Activated gamma-delta T cell treated with Interleukin-2 at 50 U/mL for 16 hours (primary cell): ENCODE data around the gene ARHGEF4.

Experiments
- DNase-seq: peaks from one replicate; pipeline ENCODE4 v3.0.0-alpha.2; 2020

The ARHGEF4 gene

DNA sequence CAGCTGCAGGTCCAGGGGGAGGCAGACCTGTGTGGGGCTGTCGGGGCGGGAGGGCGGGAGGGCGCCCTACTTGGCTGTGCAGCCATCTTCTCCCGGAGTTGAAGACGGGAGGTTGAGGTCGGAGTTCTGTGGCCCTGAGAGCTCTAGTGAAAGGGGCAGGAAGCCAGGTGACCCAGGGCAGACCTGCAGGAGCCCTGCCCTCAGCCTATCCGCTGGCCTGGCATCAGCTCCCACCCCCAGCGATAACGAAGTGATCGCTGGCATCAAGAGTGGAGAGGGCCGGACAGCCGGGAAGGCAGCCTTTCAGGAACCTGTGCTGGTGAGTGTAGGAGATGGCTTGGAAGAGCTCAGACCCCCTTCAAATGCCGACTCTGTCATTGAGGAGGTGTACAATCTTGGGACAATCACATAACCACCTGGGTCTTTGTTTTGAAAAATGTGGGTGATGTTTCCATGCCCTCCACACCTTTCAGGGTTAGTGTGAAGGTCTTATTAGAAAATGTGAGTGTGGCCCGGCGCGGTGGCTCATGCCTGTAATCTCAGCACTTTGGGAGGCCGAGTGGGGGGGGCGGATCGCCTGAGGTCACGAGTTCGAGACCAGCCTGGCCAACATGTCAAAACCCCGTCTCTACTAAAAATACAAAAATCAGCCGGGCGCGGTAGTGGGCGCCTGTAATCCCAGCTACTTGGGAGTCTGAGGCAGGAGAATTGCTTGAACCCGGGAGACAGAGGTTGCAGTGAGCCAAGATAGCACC, 1.3 kb downstream of the ARHGEF4 start:
- DNase-seq, result no peak

DNA sequence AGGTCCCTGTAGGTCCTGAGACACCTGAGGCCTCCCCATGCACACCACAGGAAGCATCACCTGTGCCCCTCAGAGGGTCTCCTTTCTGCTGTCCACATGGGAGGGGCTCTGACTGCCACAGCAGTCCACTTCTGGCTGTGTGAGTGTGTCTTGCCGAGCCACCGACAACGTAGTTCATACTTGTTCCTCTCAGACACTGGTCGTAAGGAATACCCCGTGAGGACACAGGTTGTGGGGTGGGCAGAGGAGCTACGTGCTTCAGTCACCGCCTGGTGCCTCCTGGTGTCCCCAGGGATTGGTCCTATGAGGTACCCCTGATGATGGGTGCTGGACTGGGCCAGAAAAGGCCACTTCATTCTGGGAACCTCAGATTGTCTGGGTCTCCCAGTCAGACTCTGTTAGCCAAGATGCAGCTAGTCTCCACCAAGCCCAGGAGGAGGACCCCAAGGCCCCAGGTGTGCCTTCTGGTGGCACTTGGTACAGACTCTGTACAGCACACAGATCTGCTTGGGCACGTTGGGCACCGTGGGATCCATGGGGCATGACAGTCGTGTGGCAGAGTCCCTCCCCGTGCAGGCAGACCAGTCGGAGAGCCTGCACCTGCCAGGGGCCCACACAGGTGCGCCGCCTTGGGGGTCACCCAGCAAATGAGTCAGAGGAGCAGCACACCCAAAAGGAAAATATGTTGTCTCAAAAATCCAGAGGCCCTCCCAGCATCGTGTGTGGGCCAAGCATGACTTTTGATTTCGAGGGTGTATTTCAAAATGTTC, 2.5 kb downstream of the ARHGEF4 start:
- DNase-seq, result no peak

DNA sequence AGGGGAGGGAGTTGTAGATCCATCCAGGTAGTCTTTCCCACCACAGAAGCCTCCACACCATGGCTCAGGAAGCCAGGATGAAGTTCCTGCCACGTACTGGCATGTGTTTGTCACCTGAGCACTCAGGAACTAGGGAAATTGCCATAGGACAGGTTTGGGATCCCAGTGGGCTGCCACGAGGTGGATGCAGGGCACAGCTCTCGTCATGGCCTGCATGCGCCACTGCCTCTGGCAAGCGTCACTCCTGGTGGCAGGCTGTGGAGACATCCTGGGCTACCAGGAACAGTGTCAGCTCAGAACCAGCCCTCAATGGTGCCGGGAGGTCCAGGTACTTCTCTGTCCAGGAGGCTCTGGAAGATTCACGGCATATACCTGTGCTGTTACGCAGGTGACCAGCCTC, 3.8 kb downstream of the ARHGEF4 start:
- no peak for DNase-seq

DNA sequence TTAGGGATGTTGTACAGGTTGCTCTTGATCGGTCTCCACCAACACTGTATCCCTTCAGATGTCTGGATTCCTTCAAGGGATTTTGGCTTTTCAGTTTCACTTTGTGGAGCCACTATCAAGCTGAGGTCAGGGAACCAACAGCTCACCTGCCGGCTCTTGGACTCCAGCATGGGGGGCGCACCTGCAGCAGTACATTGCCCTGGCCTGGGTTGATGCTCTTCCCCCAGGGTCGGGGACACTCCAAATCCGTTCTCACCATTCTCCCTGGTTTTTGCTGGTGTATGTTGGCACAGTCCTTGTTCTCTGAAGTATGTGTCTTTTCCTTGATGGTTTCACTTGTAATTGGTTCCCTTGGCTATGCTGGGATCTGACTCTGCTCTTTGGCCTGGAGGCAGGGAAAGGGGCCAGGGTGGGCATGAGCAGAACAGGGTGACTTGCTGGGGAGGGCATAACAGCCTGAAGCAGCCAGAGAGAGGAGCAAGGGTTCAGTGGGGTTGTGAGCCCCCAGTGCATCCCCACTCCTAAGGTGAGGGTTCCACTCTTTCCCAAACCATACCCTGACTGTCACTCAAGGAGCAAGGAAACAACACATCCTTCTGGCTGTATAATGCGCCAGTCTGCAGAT, 5.1 kb downstream of the ARHGEF4 start:
- no peak for DNase-seq

DNA sequence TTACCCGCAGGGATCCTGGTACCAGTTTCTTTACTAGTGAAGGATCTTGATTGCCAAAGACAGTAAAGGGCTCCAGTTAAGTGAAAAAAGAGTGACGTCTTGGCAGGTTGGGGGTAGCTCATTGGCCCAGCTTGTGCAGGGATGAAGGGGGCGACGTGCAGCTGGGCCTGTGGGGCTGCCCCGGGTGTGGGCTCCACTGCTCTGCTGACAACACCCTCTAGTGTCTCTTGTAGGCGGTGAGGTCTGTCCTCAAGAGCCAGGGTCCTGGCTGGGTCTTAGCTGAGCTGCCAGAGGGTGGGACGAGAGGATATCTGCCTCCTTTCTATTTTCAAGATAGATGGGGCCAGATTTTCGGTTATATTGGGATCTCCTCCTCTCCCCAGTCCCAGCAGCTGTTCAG, 6.1 kb downstream of the ARHGEF4 start:
- no peak for DNase-seq

DNA sequence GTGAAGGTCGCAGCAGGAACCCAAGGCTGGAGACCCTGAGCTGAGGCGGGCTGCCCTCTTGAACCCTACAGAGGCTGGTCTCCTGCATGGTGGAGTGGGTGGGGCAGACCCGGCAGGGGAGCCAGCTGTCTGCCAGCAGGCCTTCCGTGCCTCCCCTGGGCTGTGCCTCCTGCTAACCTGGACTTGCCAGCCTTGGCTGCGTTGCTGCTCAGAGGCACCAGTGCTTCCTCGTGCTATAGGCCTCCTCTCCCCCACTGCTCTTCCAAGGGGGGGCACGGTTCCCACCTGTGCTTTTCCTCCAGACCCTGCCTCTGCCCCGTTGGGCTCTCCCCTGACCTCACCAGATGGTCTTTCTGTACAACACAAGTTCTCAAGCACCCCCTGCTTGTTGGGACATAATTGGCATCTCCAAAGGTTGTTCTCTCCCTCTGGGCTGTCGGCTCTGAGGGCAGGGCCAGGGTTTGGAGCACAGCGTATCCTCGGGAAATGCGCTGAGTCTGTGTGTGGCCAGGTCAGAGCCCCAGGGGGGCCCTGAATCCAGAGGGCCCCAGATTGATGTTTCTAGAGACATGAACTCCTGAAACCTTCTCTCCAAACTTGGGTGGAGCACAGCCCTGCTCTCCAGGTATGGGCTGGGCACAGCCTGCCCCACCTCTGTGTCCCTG, 6.7 kb downstream of the ARHGEF4 start:
- no peak for DNase-seq

DNA sequence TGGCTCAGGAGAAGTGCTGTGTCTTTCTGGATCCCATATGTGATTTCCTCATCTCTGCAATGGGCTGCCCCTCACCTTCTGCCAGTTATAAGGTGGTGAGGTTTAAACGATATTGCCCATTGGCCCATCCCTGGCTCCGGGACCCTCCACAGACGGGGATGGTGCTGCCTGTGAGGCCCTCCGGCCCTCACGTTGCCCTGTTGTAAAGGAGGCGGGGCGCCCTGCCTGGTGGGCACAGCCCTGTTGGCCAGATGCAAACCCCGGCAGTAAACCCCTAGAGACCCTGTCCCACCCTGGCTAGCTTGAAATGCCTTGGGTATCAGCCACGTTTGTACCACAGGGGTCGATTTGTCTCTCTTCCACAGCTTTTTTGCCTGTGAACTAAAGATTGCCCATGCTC, 7.4 kb downstream of the ARHGEF4 start:
- DNase-seq, result no peak

DNA sequence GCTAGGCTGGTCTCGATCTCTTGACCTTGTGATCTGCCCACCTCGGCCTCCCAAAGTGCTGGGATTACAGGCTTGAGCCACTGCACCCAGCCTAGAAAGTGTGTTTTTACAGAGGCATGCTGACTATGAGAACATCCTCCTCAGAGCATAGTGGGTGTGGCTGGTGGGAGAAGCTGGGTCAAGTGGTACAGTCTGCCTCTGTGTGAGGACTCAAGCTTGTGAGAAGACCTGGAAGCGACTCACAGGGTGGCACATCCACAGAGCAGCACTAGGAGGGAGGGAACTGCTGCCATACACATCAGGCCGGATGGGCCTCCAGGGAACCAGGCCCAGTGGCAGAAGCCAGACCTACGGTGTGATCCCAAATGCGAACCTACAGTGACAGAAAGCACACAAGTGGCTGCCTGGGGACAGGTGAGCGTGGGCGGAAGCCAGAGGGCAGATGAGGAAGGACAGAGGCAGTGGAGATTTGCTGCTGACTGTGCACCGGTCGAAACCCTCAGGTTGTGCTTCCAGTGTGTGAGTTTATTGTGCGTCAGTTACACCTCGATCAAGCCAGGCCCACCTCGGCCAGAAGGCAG, 8.9 kb downstream of the ARHGEF4 start:
- no peak for DNase-seq

DNA sequence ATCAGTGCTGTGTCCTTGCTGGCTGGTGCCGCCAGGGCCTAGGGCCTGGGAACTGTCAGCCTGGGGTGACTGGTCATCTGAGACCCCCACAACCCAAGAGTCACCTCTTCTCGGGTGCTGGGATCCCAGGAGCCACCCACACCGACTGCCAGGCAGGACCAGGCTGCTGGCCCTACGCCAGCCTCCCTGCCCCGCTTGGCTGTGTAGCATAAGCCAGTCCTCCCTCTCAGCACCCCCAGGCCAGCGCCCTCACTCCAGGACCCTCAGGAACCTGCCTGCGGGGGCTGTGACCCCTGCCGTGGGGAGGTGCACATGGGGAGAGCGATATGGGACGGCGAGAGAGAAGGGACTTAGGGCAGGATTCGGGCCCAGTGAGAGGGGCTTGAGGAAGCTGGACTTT, 9.5 kb downstream of the ARHGEF4 start:
- no peak for DNase-seq

DNA sequence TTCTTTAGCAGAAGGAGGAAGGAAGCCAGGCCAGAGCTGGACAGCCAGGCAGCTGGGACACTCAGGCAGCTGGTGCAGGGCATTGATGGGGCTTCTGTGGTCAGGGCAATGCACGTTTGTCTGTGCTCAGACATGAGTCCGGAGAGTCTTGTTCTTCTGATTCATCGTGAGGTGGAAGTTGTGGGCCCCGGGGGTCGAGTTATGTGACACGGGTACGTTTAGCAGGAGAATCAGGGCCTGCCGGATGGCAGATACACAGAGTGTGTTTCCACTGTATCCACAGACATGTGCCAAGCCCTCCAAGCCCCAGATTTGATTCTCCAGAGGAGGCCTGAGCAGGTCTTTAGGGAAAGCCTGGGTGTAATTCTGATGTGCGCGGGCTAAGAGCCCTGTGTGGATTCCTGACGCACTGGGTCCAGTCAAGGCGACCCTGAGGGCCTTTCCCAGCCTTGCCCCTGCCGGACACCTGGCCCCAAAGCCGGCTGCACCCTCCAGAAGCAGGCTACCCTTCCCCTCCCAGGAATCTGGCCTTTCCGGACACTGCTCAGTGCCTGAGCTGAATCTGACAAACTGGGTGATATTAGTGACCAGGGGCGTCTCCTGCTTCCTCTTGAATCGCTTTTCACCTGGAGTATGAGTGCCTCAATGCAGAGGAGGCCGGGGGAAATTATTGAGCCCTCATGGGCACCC, 10.1 kb downstream of the ARHGEF4 start:
- no peak for DNase-seq

DNA sequence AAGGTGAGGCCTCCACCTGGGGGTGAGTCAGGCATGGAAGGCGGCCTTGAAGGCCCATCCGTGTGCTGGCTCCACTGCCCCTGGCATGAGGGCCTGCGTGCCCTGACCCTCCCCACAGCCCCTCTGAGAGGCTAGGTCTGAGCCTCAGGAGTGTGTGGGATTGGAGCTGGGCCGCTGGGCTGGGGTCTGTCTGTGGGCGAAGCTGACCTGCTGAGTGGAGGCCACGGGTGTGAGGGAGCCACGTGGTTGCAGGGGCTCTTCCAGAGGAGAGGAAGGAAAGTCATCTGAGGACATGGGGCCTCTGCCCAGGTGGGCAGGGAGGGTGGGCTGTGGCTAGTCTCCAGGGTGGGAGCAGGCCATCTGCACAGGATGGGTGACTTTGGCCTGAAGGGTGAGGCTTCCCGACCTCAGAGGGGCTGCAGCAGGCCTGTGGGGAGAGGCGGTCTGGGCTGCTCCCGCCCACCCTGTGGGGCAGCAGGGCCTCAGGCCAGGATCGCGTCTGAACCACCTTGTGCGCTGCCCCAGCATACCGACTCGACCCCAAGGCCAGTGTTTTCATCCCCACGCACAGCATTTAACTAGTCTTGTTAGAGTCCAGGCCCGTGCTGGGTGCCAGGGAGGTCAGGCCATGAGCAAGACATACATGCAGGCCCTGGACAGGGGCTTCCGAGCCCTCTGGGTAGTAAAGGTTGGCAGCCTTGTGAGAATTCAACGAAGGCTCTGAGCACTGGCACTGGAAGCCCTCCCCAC, 11.2 kb downstream of the ARHGEF4 start:
- no peak for DNase-seq

DNA sequence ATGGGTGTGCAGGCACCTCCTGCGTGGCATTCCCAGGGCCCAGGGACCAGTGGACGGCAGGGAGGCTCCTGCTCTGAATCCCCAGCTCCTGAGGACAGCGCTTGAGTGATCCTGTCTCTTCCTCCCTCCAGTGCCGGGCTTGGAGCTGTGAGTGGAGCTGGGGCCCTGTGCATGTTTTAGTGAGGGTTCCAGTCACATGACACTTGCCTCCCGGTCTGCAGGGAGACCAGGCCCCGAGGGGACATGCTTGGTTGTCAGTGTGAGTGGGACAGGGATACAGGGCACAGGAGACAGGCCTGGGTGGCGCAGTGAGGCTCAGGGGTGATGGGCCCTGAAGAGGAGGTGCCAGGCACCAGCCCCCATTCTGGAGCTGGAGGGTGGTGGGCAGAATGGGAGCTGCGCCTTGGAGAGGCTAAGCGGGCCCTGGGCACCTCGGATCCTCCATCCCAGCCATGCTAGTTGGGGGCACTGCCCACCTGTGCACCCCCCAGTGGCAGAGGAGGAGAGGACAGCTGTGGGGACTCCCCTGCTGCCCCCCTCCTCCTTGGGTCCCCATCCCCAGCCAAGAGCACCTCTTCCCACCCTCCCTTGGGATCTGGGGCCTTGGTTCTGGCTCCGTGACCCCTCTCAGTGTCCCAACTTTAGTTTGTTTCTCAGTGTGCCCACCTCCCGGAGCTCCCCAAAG, 12.0 kb downstream of the ARHGEF4 start:
- no peak for DNase-seq

DNA sequence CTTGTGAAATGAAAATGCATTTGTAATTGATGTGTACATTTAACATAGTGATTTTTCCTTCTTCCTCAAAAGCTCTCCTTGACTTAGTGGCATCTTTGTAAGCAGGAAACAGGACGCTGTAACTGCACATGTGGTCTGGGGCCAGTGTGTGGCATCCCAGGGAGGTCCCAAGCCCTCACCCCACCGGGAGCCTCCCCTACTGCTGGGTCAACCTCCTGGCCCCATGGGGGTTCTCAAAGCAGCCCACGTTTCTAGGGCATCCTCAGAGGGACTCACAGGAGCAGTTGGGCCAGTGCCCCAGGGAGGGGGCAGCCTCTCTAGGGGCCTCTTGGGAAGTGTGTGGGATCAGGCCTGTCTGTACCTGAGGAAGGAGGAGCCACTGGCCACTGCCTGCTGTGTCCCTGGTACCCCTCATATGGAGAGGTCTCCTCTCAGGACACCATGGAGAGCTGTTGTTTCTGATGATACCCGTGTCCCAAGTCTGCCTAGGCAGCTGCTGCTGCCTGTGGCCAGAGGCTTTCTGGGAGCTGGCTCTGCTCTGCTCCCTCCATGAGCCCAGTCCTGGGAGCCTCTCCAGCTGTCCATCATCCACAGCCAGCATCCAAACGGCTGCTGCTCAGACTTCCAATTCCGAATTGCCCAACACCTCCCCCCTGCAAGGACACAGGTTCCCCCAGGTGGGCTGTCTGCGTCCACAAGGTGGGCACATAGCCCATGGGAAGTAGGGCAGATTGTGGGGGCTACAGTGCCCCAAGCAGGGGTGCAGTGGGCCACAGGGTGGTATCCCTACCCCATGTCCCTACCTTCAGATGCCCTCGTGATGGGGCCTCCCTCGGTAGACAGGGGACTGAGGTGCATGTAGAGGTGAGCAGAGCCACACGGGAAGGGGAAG, 13.4 kb downstream of the ARHGEF4 start:
- no peak for DNase-seq

DNA sequence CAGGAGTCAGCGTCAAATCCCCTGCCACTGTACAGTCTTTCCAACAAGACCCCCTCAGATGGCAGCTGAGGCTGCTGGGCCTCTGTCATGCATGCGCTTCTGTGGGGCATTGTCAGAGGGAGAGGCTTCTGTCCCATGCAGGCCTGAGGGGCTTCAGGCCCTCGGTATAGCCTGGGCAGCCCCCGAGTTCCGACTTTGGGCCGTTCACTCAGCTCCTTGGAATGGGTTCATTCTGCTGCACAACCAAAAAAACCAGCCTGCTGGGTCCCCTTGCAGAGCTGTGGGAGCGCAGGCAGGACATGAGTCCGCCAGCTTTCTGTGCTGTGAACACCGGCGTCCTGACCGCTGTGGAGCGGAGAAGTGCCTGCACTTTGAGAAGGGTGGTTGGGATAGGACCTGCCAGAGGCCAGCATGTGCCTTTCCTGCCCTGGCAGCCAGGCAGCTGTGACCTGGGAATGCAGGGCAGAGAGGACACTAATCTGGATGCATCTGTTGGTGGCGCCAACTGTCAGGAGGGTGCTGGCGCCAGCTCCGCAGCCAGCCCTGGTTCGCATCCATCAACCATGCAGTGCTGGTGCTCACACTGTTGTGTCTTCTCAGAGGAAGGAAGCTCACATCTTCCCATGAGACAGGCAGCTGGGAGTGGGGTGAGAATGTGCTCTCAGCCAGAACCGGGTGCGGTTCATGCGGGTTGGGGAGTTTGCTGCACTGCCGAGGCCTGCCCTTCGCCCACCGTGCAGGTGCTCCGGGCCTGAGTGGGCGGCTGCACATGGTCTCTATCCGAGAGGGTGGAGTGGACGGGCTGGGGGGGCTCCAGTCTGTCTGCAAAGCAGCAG, 14.3 kb downstream of the ARHGEF4 start:
- no peak for DNase-seq

DNA sequence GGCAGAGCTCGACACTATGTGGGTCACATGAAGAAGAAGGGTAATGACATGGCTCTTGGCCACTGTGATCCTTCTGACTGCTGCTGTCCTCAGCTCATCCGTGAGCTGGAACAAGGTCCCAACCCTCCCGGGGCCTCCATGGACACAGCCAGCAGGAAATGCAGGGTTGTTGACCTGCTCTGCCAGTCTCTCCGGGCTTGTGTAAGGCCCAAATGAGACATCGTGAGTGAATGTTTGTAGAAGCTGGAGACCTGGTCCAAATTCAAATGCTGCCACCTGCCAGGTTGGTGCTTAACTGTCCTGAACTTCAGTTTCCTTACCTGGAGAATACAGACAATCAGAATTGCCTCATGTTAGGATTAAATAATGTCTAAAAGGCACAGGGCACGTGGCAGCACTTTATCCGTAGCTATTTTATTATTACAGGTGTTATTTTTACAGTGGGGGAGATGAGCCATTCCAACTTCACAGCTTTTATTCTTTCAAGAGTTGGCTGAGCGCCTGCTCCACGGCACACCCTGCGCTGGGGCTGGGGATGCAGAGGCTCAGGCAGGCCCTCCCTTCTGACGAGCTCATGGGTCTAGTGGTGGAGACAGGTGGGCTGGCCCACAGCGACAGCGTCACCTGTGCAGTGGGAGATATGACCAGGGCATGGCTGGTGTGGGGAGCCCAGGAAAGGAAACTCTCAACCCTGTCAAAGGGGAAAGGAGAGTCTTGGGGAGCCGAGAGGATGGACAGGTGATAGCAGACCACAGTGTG, 15.1 kb downstream of the ARHGEF4 start:
- DNase-seq, result no peak

DNA sequence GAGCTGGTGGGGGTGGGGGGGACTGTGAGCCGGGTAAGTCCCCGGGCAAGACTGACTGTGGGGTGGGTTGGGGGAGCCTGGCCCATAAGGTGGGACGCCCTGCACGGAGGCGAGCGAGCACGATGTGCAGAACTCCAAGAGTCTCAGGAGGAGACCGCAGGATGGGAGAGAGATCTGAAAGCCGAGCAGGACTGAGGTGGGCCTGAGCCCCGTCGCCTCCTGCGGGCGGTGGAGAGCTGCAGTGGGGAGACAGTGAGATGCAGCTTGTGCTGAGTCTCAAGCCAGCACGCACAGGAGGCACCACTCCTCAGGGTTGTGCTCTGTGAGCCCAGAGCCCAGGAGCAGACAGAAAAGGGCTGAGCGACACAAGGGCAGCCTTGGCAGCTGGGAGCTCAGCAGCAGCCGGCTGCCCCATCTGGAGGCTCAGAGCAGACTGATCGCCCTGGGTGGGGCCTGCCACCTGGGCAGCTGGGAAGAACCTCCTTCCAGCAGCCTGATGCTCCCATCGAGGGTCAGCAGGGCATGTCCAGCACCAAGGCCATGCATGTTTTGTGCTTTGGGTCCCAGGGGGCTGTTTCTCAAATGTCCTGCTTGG, 15.9 kb downstream of the ARHGEF4 start:
- no peak for DNase-seq

DNA sequence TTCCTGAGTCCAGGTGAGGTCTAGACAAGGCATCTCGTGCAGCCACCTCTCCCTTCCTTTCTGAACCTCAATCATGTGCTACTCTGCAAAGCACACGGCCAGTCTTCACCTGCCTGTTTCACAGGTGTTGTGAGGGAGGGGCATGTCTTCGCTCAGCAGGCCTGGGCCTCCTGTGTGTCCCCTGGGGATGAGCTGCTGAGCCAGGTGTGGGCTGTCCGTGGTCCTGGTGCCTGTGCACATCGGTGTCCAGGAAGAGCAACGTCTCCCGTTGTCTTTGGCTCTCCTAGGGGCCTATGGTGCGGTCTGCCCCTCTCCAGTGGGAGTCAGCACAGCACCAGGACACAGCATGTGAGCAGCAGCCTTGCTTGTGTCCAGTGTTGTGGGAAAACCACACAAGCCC, 16.7 kb downstream of the ARHGEF4 start:
- no peak for DNase-seq

DNA sequence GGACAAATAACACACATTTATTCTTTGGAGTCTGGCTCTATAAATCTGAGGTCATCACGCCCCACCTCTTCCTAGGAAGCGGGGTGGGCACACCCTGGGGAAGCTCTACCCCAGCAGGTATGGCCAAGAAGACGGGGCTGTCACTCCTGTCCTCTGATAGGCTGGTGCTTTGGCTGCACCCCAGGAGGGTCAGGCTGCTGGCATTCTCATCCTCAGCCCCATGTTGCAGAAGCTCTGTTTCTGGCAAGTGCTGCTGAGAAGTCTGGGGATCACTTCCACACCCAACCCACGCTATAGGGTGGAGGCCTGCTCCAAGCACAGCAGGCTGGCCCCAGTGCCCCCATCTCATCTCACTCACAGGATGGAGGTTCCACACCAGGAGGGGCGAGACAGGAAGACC, 17.6 kb downstream of the ARHGEF4 start:
- DNase-seq, result no peak
